DMS79 (cell line): Measurements from ENCODE around the gene MGAT3.

Experiments used
- DNase-seq: peaks from one replicate; lab custom pipeline; 2025; lab: John Stamatoyannopoulos, UW

The MGAT3 gene

GRCh38 chr22:39471381-39472141, 14.7 kb downstream of the MGAT3 start:
- DNase-seq = no peak

DNA sequence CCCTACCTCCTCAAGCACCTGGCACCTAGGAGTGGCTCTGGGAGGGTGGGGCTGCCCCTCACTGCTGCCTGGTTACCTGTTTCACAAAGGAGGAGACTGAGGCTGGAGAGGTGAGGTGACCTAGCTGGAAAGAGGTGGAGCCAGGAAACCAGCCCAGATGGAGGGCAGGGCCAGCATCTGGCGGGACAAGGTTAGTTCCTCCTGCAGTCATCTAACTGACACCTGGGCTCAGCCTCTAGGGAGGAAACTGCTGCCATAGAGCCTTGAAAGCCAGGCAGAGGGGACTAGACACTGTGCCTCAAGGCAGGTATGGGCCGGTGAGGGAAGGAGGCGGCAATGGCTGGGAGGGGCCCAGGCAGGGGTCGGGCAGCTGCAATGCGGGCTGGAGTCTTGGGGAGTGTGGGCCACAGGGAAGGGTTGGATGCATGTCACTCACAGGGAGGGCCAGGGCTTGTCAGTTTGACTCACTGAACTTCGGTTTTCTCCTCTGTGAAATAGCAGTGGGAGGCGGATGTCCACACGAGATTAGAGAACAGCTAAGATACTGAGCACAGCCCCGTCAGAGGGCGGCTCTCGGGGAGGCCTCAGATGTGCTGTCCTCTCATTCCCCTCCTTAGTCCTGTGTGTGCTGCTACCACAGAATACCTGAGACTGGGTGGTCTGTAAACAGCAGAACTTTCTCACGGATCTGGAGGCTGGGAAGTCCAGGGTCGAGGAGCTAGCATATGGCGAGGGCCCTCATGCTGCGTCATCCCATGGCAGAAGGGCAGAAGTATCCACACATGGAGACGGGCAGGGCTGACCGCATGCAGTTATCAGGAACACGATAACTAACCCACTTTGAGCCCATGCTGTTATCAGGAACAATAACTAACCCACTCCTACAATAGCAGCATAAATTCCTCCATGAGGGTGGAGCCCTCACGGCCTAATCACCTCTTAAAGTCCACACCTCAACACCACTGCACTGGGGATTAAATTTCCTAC, 16.1 kb downstream of the MGAT3 start:
- DNase-seq = peak; percentile 56

- no peak for DNase-seq
Observed at GRCh38 chr22:39473851-39474250, 17.0 kb downstream of the MGAT3 start.

- no peak for DNase-seq
Observed at GRCh38 chr22:39474351-39475111, 17.7 kb downstream of the MGAT3 start.

DNA sequence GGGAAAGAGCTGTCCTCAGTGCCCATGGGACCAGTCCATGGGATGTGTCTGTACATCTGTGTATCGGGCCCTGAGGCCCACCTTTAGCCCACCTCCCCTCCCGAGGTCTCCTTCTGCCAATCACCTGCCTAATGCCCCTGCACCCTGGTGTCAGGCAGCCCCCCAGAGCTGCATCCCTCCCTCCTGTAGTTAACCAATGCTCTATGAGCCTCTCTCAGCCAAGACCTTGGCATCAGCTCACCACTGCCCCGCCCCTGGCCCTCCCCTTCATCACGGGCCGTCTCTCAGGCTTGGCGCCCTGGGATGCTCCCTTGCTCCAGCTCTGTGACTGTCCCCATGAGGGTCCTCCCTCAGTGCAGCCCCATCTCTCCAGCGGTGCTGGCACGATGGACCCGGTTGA, 18.5 kb downstream of the MGAT3 start:
- DNase-seq = no peak

DNA sequence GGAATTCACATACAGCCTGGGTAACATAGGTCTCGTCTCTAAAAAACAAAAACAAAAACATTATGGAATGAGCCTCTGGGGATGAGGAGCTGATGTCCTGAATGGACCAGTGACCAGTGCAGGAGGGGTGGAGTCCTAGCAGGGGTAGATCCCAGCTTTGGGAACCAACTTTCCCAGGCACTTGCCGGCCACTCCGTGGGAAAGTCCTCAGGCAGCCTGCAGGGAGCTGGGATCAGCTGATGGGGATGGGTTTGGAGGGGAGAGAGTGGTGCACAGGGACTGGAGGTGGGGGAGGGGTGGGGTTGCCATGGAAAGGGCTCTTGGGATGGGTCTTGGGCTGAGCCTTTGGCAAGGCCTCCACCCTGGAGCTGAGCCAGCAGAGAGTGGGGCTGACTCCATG, 19.1 kb downstream of the MGAT3 start:
- no peak for DNase-seq

- no peak for DNase-seq
Observed at GRCh38 chr22:39476664-39477063, 19.9 kb downstream of the MGAT3 start.

GRCh38 chr22:39477542-39477941, 20.7 kb downstream of the MGAT3 start:
- DNase-seq = no peak

GRCh38 chr22:39478441-39478850, 21.6 kb downstream of the MGAT3 start:
- no peak for DNase-seq

GRCh38 chr22:39479254-39479653, 22.4 kb downstream of the MGAT3 start:
- DNase-seq = no peak

DNA sequence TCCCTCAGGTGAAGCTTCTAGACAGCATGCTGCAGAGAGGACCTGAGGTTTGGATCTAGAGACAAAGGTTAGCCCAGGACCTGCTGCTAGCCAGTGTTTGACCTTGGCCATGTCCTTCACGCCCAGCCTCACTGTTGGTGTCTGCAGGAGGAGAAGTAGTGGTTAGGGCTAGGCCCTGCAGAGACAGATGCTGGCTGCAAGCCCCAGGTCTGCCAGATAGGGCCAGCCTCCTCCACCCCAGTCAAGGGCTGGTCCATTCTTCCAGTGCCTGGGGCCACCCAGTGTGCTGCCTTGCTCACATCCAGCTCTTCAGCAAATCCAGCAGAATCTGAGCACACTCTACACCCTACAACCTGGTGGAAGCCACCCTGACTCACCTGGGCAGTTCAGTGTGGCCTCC, 23.7 kb downstream of the MGAT3 start:
- DNase-seq = no peak

GRCh38 chr22:39481054-39481453, 24.2 kb downstream of the MGAT3 start:
- no peak for DNase-seq

DNA sequence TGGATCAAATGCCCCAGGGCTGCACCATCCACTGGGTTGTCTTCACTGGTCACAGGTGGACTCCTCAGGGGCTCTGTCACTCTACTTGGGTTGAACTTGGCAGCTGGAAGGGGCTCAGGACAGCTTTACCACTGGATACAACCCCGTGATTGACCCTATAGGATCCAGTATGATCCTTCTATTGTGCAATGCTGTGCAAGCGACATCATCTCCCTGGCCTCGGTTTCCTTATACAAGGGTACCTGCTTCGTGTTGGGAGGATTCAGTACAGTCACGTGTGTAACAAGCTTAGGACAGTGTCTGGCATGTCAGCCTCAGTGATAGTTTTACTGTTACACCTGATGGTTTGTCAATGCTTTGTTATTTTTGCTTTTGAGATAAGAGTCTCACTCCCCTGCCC, 24.8 kb downstream of the MGAT3 start:
- DNase-seq = no peak

- DNase-seq = no peak
Observed at GRCh38 chr22:39482768-39483167, 26.0 kb downstream of the MGAT3 start.

GRCh38 chr22:39486951-39487825, 30.4 kb downstream of the MGAT3 start:
- DNase-seq = no peak

GRCh38 chr22:39487826-39488520, 31.2 kb downstream of the MGAT3 start:
- no peak for DNase-seq

- DNase-seq = no peak
Observed at GRCh38 chr22:39488563-39489083, 31.8 kb downstream of the MGAT3 start.

DNA sequence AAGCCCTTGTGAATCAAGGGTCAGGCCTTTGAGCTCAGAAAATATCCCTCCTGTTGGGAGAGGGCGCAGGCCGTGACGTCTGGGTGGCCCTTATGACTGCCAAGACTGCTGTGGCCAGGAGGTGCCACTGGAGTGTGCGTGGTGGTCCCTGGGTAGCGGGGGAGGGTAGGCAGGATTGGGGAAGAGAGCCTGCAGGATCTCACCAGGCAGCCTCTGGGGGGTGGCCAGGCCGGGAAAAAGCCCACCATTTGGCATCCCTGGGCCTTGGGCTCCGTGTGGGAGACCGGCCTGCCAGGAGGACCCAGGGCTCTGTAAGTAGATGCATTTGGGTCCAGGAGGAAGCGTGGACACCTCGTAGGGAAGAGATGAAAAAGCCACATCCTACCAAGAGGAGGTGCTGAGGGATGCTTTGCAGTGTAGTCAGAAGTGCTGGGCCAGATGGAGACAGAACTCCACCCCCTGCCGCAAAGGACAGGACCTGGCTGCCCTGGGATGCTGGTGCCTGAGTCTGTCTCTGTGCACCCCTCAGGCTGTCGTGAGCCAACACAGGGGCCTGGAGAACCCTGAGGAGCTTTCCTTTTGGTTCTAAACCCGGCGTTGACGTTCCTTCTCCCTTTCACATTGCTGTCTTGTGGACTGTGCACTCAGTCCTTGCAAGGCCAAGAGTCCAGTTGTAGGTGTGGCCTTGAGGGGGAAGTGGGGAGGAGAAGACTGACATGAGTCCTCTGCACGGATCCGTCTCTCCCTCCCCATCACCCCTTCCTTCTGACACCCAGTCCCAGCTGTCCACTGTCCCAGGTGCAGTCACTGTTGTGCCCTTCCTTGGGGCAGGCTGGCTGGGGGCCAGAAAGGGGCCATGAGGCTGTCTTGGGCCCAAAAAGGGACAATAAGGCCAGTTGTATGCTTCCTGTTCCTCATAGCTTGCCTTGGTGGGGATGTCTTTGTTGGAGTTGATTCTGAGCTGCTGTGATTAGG, 32.6 kb downstream of the MGAT3 start:
- no peak for DNase-seq

GRCh38 chr22:39490135-39490798, 33.5 kb downstream of the MGAT3 start:
- no peak for DNase-seq
